Fibroblast of villous mesenchyme (primary cell): ENCODE data around the gene NAT16. TPM values are rescaled to one million over a fixed set of nuclear protein-coding genes. Genes with fewer than 3 reads are reported as not detected.

Source experiments
- DNase-seq: peaks from one replicate; pipeline ENCODE4 v3.0.0-alpha.2; 2010; ENCODE audit warnings: low read depth
- H3K4me3 ChIP-seq: 2 replicates; pipeline ENCODE4 v1.5.1; 2011; ENCODE audit warnings: low read depth, mild to moderate bottlenecking, low read length
- total RNA-seq: library from RNA; depleted of rRNA; stranded (reverse); fragments of >200 nt; gene quantifications from 2 replicates; pipeline ENCODE4 v1.2.3, GENCODE V29; 2012
- TF ChIP-seq, protein P1 (sequence below): IDR thresholded peaks from 2 replicates; pipeline ENCODE4 v1.5.1; 2012; ENCODE audit warnings: low read depth, mild to moderate bottlenecking, low read length; ENCODE audit not compliant: insufficient read depth

The NAT16 gene
- total RNA-seq, 1 donor, result not detected

DNA sequence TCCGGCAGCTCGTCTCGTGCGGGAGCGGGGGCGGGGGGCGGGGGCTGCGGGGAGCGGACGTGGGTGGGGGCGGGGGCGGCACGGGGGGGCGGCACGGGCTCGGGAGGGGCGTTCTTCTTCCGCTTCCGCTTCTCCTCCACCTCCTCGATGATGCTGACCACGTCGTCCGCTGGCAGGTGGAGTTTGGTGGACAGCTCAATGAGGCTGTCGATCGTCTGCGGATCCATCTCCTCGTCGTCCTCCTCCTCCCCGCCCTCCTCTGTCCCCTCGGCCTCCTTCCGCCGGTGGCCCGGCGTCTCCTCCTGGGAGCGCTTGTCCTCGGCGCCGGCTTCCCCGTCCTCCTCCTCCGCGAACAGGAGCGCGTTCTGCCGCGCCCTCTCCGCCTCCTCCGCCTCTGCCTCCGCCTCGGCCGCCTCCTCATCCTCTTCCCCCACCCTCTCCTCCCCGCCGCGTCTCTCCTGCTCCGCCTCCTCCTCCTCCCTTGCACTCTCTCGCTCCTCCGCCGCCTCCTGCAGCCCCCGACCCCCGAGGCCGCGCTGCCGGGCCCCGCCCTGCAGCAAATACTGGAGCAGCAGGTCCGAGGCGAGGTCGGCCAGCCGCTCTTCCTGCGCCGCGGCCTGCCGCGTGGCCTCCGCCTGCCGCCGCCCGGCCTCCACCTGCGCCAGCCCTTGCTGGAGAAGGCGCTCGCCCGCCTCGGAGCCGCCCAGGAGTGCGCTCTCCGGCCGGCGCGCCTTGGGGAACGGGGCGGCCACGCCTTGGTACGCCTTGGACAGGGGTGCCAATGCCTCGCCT is 16.6 kb downstream of the NAT16 start:
- TF ChIP-seq, protein P1, sequence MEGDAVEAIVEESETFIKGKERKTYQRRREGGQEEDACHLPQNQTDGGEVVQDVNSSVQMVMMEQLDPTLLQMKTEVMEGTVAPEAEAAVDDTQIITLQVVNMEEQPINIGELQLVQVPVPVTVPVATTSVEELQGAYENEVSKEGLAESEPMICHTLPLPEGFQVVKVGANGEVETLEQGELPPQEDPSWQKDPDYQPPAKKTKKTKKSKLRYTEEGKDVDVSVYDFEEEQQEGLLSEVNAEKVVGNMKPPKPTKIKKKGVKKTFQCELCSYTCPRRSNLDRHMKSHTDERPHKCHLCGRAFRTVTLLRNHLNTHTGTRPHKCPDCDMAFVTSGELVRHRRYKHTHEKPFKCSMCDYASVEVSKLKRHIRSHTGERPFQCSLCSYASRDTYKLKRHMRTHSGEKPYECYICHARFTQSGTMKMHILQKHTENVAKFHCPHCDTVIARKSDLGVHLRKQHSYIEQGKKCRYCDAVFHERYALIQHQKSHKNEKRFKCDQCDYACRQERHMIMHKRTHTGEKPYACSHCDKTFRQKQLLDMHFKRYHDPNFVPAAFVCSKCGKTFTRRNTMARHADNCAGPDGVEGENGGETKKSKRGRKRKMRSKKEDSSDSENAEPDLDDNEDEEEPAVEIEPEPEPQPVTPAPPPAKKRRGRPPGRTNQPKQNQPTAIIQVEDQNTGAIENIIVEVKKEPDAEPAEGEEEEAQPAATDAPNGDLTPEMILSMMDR, result no peak
- DNase-seq, result no peak
- H3K4me3 ChIP-seq, result peak overlapping the region; percentile 51

DNA sequence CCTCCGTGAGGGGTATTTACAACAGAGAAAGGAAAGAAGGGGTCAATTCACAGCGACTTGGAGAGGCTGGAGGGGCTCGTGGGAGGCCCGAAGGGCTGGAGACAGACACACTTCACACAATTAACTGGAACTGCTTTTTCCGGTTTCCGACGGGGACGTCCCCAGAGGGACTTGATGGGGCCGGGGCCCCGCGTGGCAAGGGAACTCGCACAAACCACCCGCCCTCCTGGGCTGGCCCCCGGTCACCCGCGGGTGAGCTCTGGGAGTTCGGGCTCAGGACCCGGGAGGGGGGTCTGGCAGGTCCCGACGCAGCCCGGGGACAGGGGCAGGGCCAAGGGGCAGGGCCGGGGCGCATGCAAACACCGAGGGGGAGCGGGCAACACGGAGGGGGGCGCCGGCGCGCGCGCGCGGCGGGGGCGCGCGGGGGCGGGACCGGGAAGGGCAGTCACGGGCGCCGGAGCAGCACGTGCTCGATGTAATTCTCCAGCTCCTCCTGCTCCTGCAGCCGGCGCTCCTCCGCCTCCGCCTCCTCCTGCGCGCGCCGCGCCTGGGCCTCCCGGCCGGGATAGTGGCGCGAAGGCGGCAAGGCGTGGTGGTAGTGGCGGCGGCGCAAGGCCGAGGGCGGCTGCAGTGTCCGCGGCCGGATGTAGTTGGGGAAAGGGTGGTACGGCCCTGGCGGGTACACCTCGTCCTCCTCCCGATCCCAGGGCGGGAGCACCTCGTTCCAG is 17.4 kb downstream of the NAT16 start:
- TF ChIP-seq, protein P1, result no peak
- DNase-seq, result peak; percentile 45
- H3K4me3 ChIP-seq, result peak overlapping the region; percentile 36

DNA sequence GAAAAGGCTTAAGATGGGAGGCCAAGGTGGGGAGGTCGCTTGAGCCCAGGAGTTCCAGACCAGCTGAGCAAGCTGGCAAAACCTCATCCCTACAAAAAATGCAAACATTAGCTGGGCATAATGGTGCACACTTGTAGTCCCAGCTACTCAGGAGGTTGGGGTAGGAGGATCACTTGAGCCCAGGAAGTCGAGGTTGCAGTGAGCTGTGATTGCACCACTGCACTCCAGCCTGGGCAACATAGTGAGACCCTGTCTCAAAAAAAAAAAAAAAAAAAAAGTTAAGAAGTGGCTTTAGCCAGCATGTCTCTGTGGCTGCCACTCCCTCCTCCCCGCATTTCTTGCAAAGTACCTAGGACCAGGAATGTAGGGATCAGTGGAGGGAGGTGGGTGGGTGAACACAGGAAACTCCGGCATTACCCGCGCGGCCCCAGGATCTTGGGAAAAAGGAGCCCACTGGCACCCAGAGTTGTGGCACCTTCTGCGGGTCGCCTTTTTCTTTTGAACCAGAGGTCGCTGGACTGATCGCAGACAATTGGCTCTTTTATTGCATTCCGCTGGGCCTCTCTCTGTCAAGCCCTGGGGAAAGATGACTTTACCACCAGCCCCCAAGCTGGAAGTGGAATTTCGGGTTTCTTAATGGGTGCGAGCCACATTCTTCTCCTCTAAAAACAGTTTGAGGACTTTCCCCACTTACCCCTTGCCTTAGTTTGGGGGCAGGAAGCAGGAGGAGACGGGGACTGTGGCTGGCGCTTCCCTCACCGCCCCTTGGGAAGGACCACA is 18.2 kb downstream of the NAT16 start:
- no peak overlapping the region for H3K4me3 ChIP-seq
- TF ChIP-seq, protein P1, result no peak
- DNase-seq, result no peak

DNA sequence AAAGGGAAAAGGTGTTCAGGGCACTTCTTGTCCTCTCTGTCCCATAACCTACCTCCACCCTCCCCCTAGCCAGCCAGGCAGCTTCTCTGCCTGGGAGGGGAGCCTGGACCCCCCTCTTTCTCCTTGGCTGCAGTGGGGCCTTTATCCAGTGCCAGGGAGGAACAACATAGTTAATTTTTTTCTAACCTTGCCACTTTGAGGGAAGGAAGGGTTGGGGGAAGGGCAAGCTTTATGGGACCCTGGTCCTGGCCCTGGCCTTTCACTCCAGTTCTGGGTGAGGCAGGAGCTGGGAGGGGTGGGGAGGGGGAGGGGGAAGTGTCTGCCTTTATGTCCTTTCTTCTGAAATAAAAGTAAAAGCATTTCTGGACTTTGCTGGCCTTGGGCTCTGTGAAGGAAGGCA is 19.2 kb downstream of the NAT16 start:
- TF ChIP-seq, protein P1, result no peak
- H3K4me3 ChIP-seq, result no peak overlapping the region
- no peak for DNase-seq

DNA sequence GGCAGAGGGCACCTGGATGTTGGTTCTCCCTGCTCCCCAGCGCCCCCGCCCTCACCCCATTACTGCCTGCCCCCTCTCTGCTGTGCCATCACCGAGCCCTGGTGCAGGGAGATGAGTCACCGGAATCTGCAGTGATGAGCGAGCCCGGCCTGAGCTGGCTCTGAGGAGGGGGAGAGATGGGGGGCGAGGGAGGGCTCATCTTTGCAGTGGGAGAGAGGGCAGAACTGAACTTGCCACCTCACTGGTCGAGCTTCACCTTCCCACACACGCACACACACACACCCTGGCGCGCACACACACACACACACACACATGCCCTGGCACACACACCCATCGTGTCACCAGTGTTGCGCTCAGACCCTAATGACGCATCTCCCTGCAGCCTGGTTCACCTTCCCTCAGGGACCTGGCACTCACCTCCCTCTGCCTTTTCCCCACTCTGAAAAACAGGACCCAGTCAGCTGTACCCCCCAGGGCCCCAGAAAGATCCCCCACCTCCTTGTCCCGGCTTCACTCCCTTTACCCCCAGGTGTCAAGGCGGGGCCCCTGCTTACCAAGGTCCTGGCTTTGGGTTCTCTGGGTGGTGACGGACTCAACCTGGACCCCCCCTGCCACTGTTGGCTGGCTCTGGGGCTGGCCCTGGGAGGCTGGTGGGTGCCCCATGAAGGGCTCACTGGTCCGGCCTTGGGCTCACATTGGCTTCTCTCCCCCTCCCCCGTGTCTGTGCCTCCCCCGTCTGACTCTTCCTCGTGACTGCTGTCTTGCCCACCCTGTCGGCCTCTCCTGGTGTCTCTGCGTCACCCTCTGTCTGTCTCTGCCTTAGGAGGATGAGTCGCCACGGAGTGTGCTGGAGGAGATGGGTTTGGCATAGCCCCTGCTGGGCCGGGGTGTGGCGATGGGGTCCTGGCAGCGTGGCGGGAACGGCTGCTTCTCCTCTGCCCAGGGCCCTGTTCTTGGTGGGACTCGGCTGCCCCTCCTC is 20.1 kb downstream of the NAT16 start:
- no peak overlapping the region for H3K4me3 ChIP-seq
- TF ChIP-seq, protein P1, result no peak
- DNase-seq, result no peak

DNA sequence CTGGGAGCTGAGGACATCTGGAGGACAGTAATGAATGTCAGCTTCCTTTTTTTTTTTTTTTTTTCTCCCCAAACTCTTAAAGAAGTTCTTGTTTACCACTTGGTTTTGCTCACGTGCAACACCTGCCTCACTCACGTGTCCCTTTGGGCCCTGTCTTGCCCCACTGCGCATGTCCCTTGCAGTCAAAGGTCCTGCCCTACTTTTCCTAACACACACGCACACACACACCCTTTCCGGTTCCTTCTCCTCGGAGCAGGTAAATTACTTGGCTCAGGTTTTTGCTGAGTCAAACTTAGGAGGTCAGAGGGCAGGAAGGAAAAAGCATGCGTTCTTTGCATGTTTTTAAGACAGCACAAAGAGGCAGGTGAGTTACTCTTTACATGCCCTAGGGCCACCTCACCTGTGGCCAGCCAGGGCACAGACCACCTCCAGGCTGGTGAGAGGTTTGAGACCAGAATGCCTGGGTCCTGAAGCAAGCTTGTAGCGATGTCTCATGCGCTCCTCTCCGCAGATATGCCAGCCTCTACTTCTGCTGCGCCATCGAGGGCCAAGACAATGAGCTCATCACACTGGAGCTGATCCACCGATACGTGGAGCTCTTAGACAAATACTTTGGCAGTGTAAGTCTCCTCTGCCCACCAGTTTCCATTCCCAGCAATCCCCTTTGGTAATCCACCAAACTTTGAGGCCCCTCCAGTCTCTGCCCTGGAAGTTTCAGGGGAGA is 23.1 kb downstream of the NAT16 start:
- TF ChIP-seq, protein P1, result no peak
- no peak for DNase-seq
- no peak overlapping the region for H3K4me3 ChIP-seq
